Measurements from ENCODE around the gene UROD.
"Not testable (repeated sequence)": the region's sequence is repeated elsewhere in the genome, so short reads cannot be mapped to it uniquely, and the experiment has no call there.

UROD gene

DNA sequence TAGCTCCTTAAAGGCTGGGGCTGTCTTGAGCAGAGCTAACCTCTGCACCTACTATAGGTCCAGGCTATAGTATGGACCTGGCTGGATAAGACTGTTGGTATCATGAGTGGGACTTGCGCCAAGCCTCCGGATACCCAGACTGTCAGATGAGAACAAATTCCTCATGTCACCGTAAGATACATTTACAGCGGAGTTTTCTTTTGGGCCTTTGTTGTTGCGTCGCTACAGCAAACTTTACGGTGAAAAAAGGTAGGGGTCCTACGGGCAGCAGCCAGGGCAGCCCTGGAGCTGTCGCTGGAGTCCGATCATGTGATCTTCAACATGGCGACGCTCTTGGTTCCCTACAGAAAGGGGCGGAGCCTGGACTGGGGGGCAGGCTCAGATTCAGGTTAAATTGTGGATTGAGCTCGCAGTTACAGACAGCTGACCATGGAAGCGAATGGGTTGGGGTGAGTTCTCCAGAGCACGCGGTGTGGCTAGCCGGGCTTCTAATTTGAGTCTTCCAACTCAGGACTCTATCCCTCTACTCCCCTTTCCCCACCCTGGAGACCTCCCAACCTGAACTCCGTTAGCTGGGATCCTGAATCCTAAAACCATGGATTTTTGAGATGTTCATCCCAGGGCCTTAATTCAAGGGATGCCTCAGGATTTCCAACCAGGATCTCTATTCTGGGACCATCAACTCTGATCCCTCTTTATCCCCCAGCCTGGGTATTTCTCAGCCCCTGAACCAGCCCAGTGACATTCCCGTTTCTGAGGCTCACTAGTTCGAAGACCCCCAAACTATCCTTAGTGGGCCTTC lies at the start of gene UROD:
Gene UROD (plus strand): TSS at position 418 of the 802 bp plus-strand sequence. CDS start 12 bp downstream, at position 430.
- peak; percentile 95 to 98 for DNase-seq

DNA sequence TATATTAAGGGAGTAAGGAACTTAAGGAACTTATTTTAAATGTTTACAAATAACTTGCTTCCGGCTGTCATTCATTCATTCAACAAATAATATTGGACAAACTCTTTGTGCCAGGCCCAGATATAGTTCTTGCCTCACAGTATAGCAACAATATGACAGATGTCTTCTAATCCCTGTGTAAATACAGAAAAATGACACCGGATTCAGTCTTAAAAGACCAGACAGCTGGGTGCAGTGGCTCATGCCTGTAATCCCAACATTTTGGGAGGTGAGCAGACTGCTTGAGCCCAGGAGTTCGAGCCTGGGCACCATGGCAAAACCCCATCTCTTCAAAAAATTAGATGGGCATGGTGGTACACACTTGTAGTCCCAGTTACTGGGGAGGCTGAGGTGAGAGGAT lies 49.3 kb upstream of the UROD start:
- DNase-seq, result peak in 1 of 2 experiments; percentile 53

DNA sequence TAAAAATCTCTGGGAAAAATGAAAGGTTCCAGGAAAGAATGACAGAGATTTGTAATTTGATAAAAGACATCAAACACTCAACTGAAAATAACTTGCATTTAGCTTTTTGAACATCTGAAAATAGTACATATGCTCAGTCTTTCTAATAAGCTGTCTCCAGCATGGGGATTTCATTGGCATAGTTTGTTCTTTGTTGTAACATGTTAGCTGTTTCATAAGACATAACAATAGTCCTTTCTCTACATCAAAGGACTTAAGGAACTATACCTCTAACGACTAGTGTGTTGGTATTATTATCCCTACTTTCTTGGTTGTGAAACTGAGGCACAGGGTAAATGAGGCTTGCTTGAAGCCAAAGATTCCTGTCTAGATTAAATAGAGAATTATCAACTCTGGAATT lies 47.7 kb upstream of the UROD start:
- DNase-seq, result no peak

DNA sequence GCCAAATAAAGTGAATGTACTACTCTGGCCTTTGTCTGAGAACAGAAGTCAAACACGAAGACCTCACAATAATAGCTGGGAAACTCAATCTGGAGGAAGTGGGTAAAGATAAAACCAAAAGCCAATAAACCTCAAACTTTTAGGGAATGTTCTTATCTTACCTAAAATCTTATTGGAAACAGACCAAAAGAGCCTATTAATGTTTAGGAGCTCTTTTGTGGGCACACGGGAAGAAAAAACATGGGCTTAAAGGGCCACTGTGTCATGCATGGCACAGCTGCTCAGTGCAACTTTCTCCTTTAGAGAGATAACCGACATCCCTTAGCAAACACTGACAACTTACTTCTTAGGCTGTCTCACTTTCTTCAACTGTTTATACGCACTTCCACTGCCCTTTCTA lies 41.7 kb upstream of the UROD start:
- no peak for DNase-seq

DNA sequence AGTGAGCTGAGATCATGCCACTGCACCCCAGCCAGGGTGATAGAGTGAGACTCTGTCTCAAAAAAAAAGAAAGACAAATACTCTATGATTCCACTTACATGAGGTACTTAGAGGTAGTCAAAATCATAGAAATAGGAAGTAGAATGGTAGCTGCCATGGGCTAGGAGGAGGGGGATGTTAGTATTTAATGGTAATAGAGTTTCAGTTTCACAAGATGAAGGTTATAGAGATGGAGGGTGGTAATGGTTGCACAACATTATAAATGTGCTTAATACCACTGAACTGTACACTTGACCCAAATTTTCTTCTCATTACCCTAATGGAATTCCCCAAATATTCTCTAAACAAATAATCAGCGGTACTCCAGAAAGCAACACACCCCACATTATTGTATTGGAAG lies 38.4 kb upstream of the UROD start:
- DNase-seq, result no peak

DNA sequence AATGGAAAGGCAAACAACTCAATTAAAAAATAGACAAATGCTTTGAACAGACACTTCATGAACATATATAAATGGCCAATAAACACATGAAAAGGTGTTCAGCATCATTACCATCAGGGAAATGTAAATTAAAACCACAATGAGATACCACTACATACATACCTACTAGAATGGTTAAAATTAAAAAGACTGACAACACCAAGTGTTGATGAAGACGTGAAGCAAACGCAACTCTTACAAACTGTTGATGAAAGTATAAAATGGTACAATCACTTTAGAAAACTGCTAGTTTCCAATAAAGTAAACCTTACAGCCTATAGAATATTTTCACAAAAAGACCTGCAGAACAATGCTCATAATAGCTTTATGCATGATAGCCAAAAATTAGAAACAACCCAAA lies 35.8 kb upstream of the UROD start:
- no peak for DNase-seq

DNA sequence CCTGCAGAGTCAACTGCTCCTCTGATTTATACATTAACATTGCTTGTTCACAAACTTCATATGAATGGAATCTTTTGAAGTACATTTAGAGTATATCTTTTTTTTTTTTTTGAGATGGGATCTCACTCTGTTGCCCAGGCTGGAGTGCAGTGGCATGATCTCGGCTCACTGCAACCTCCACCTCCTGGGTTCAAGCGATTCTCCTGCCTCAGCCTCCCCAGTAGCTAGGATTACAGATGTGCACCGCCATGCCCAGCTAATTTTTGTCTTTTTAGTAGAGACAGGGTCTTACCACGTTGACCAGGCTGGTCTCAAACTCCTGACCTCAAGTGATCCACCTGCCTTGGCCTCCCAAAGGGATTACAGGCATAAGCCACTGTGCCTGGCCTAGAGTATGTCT lies 34.7 kb upstream of the UROD start:
- not testable (repeated sequence) for DNase-seq

DNA sequence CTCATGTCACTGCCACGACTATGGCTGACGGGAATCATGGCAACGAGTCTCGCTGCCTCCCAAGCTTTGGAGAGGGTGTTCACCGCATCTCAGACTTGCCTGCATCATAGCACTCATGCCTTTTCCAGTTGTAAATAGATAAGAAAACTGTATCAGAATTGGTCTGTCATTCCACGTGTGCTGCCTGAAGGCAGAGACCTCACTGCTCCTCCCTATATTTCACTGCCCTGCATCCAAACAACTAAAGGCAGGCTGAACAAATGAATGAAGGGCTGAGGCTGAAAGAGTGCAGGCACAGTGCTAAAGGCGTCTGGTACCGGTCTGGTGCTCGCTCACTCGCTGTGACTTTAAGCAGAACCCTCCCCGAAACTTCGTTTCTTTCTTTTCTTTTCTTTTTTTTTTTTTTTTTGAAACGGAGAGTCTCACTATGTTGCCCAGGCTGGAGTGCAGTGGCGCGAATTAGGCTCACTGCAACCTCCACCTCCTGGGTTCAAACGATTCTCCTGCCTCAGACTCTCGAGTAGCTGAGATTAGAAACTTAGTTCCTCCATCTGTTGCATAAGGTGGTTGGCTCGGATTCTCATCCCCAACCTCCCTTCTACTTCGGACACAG lies 26.2 kb upstream of the UROD start:
- DNase-seq, result no peak

DNA sequence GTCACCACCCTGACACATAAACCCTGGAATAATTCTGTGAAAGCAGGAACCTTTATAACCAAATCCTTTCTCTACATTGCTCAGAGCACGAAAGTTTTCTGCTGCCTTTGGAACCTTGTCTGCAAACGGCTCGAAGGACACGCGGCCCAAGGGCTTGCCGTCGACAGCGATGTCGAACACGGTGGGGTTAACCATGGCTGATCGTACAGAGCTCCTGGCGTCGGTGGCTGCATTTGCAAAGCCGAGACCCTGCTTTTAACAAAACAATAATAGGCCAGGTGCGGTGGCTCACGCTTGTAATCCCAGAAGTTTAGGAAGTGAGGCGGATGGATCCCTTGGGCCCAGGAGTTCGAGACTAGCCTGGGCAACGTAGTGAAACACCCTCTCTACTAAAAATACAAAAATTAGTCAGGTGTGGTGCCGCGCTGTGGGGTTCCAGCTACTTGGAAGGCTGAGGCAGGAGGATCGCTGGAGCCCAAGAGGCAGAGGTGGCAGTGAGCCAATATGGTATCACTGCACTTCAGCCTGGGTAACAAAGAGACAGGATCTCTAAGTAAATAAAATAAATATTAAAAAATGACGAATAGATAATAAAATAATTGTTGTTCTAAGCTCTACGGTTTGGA lies 23.4 kb upstream of the UROD start:
- DNase-seq, result no peak

DNA sequence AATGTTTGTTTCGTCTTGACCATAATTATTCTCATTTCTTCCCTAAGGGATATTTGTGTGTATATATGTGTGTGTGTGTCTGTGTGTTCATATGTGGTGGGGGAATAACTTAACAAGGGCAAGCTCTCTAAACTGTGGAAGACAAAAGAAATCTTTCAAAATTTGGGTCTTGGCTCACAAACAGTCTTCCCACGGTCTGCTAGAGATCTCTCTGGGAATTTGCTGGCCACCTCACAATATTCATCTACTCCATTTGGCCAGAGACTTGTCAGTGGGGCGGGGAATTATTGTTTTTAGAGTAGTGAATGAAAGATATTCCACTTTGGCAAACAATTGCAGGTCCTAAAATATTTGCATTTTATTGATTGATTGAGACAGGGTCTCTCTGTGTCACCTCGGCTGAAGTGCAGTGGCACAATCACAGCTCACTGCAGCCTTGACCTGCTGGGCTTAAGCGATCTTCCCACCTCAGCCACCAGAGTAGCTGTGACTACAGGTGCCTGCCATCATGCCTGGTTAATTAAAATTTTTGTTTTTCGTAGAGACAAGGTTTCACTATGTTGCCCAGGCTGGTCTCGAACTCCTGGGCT lies 17.6 kb upstream of the UROD start:
- no peak for DNase-seq

DNA sequence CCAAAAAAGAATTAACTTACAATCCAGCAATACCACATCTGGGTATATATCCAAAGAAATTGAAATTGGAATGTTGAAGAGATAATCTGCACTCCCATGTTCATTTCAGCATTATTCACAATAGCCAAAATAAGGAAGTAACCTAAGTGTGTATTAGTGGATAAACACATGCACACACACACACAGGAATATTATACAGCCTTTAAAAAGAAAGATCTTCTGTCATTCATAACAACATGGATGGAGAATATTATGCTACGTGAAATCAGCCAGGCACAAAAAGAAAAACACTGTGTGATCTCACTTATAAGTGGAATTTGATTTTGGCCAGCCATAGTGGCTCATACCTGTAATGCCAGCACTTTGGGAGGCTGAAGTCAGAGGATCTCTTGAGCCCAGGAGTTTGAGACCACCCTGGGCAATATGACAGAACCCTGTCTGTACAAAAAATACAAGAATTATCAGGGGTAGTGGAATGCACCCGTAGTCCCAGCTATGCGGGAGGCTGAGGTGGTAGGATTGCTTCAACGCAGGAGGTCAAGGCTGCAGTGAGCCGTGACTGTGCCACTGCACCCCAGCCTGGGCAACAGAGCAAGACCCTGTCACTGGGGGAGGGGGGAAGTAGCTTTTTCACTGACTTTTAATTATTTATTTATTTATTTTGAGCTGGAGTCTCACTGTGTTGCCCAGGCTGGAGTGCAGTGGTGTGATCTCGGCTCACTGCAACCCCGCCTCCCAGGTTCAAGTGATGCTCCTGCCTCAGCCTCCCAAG lies 16.4 kb upstream of the UROD start:
- no peak for DNase-seq

DNA sequence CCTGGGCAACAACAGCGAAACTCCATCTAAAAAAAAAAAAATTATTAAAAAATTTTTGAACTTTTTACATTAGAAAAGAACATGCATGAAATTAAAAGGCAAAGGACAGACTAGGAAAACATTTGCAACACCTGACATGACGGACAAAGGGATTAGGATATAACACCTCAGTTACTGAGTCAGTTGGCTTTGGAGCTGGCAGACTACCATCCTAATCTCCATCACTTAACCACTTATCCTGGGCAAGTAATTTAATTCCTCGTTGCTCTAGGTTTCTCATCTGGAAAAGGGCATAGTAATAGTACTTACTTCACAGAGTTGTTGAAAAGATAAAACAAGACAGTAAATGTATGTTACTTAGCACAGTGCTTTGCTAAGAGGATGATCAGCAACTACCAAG lies 12.8 kb upstream of the UROD start:
- no peak for DNase-seq

DNA sequence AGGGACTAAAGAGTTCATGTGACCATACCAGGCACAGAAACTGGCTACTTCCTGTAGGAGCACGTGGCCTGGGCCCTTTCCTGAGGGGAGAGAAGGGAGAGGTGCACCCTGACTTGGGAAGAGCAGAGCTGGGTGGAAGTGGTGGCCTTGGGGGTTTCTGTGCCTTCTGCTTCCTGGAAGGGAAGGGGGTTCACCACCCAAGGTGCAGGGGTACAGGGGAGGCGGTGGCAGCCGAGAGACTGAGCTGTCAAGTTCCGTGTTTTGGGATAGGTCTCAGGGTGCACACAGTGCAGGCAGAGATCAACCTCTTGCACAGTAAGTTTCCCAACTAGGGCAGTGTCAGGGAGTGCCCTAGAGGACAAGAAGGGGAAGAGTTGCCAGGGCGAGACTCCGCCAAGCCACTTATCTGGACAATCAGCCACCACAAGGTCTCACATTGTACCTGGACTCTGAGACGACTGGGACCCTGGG lies 11.0 kb upstream of the UROD start:
- no peak for DNase-seq

DNA sequence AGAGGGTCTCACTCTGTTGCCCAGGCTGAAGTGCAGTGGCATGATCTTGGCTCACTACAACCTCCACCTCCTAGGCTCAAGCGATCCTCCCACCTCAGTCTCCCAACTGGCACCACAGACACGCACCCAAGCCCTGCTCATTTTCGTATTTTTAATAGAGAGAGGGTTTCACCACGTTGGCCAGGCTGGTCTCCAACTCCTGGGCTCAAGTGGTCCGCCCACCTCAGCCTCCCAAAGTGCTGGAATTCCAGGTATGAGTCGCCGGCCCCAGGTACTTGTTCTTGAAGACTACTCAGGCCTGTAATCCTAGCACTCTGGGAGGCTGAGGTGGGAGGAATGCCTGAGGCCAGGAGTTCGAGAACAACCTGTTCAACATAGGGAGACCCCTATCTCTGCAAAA lies 10.5 kb upstream of the UROD start:
- not testable (repeated sequence) for DNase-seq

DNA sequence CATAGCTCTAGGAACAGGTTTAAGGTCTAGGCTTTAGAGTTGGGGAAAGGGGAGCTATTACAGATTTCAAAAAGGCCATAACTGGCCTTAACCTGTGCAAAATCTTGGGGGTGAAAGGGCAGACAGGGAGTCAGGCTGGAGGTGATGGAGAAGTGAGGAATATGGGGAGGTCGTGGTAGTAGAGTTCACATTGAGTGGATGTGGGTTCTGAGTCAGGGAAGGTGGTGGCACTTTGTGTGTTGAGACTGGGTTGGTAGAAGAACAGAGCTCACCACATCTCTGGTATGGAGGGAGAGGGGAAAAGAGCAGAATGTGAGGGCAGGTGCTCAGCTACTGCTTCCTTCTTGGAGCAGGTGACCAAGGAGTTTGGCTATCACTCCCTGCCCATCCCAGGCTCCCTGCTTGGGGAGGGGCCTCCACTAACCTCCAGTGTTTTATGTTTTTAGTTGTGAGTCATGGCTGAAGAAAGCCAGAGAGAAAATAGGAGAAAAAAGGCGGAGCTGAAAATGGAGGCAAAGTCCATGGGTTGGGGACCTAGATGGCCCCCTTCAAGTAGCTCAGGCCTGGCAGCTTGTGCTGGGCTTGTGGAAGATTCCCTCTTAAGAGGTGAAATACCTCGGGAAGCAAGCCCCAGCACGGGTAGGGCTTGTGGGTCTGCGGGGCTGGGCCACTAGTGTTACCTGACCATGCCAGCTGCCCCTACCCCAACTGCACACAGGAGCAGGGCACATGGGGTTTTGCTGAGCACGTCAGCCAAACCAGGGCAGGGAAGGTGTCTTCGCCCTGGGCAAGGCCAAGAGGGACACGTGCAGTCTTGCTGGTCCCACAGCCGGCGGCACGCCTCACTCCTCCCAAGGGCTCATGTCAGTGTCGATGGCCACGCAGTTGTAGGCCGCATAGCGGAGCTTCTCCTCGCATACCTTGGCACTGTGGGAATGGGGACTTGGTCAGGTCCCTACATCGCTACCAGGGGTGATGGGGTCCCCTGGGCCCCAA lies 9.1 kb upstream of the UROD start:
- no peak for DNase-seq

DNA sequence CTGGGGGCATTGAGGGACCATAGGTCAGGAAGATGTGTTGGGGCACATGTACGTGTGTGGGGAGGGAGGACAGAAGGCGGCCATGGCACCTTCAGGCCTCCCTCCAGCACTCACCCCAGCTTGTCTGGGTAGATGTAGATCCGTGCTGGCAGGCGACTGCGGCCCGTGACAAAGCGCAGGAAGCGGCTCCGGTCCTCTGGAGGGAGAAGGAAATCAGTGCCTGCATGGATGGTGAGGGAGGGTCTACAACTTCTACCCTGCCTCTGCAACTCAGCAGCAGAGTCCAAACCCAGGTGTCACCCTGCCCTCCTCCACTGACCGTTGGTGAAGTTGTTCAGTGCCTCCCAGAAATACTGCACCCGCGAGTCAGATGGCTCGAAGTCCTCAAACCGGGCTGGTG lies 8.3 kb upstream of the UROD start:
- no peak for DNase-seq

DNA sequence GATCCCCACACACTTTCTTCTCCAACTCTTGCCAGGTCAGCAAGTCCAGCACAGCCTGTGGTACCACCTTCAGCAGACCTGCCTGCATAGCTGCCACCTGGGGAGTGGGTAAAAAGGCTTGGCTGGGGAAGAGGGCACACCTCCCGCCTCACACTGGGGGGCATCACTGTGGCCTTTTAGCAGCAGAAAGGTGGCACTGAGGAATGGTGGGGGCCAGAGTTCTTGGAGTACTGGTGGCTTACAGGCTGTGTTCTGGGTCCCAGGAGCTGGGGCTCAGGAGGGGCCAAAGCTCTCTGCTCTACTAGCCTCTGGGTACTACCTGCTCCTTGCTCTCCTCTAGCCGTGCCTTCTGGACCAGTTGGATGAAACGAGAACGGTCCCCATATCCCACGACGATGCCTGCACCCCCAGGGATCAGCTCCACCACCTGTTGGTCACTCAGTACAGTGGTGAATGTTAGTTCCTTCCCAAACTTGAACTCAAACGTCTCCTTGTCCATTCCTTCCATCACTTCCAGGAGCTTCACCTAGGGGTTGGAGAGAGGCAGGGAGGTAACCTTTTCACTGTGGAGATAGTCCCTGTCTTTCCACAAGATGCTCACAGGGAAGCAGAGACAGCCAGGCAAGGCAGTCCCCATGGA lies 7.7 kb upstream of the UROD start:
- DNase-seq, result no peak

DNA sequence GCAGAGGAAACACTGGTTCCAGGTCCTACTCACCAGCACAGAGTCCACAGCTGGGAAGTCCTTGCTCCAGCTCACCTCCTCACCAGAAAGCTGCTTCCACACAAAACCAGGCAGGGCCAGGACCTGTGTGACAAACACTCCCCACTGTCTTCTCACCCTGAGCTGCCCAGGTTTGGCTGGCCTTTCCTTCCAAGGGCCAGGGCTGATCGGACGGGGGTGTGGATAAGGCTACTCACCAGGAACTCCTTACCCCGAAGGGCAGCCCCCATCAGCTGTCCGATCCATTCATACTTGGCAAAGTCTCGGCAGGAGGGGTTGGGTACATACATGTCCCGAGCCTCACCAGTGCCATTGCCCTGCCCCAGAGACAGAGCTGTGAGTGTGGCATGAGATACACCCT lies 6.3 kb upstream of the UROD start:
- DNase-seq, result no peak

DNA sequence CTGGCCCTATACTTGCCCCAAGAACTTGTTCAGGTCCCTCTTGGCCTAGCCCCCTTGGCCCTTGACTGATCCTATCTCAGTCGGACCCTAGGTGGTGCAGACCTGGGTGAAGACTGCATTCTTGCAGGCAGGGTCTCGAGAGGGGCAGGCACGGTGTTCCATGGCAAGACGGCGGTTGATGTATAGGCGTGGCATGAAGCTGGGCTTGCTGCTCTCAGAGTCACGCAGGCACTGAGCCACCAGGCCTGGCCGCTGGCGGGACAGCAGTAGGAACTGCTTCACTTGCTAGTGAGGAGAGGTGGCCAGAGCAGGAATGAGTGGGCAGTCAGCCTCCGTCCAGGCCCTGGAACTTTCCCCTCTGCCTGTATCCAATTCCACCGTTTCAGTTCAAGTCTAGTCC lies 4.7 kb upstream of the UROD start:
- no peak for DNase-seq

DNA sequence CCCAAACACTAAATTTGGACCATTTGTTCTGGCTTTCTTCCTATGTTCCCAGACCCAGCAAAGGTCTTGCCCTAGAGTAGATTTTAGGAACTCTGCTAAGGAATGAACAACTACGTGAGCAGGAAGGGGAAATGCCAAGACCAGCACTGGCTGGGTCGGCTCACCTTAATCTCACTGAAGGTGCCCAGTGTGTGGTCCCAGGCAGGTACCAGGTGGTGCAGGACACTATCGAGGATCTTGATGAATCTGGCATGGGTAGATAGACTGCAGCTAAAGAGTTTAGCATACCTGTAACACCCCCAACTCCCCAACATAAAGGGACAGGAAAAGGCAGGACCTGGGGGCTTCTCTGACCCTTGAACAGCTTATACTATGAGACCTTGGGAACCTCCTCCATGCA lies 4.0 kb upstream of the UROD start:
- DNase-seq, result no peak

DNA sequence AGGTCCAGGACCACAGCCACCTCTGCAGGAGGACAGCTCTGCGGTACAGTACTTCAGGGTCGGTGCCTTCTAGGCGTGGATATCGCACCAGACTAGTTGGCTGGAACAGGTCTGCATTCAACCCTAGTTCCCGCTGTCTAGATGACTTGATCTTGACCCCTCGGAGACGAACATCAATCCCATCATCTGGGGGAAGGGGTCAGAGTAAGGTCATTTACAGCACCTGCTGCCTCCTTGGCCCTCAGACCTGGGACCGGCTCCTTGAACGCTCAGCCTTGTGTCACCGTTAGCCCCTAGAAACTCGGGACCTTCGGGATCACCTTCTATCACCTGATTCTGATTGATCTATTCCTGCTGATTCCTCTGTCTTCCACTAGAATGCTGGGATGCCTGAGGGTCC lies 3.5 kb upstream of the UROD start:
- DNase-seq, result no peak

Data from NCI-H446 (cell line).